H9 (cell line): ENCODE data around the gene TBC1D22A. TPM values are rescaled to one million over a fixed set of nuclear protein-coding genes. Genes with fewer than 3 reads are reported as not detected.

Experiments used
- DNase-seq: peaks from one replicate; pipeline ENCODE4 v3.0.0-alpha.2; 2017
- H2AFZ ChIP-seq: one replicate; pipeline ENCODE4 v1.6.1; 2013; ENCODE audit warnings: mild to moderate bottlenecking, low read length, control low read depth, moderate library complexity
- H2AK5ac ChIP-seq: 2 replicates; pipeline ENCODE4 v1.6.1; 2013; ENCODE audit warnings: low read length, control low read depth, mixed read lengths; ENCODE audit not compliant: insufficient read length
- H2BK120ac ChIP-seq: one replicate; pipeline ENCODE4 v1.6.1; 2013; ENCODE audit warnings: low read depth, mild to moderate bottlenecking, low read length, control low read depth, inconsistent platforms; ENCODE audit not compliant: poor library complexity, severe bottlenecking
- H2BK12ac ChIP-seq: 2 replicates; pipeline ENCODE4 v1.6.1; 2013; ENCODE audit warnings: low read length, control low read depth, mixed read lengths, low read depth; ENCODE audit not compliant: insufficient read length
- H2BK15ac ChIP-seq: 2 replicates; pipeline ENCODE4 v1.6.1; 2013; ENCODE audit warnings: low read depth, low read length, control low read depth
- H2BK20ac ChIP-seq: one replicate; pipeline ENCODE4 v1.6.1; 2013; ENCODE audit warnings: low read depth, mild to moderate bottlenecking, low read length, control low read depth, inconsistent platforms; ENCODE audit not compliant: poor library complexity, severe bottlenecking
- H2BK5ac ChIP-seq: 2 replicates; pipeline ENCODE4 v1.6.1; 2013; ENCODE audit warnings: low read length, control low read depth, mixed read lengths; ENCODE audit not compliant: insufficient read length
- H3K14ac ChIP-seq: 2 replicates; pipeline ENCODE4 v1.6.1; 2013; ENCODE audit warnings: low read length, control low read depth; ENCODE audit not compliant: insufficient read depth
- H3K18ac ChIP-seq: 2 replicates; pipeline ENCODE4 v1.6.1; 2013; ENCODE audit warnings: low read depth, mild to moderate bottlenecking, mixed read lengths, low read length, control low read depth; ENCODE audit not compliant: insufficient read length
- H3K23ac ChIP-seq: 2 replicates; pipeline ENCODE4 v1.6.1; 2013; ENCODE audit warnings: low read length, control low read depth, mixed read lengths, low read depth; ENCODE audit not compliant: insufficient read length
- H3K23me2 ChIP-seq: 2 replicates; pipeline ENCODE4 v1.6.1; 2013; ENCODE audit warnings: low read depth, mild to moderate bottlenecking, mixed read lengths, low read length, control low read depth; ENCODE audit not compliant: insufficient read length, poor library complexity, severe bottlenecking
- H3K27ac ChIP-seq: 2 replicates; pipeline ENCODE4 v1.5.1; 2013; ENCODE audit warnings: low read length, control low read depth, mixed read lengths, low read depth; ENCODE audit not compliant: insufficient read length
- H3K27me3 ChIP-seq: 2 replicates; pipeline ENCODE4 v1.6.1; 2013; ENCODE audit warnings: low read length, control low read depth, inconsistent platforms; ENCODE audit not compliant: insufficient read depth
- H3K4ac ChIP-seq: 2 replicates; pipeline ENCODE4 v1.6.1; 2013; ENCODE audit warnings: low read depth, mild to moderate bottlenecking, control low read depth, inconsistent platforms, low read length, moderate library complexity
- H3K4me1 ChIP-seq: 2 replicates; pipeline ENCODE4 v1.6.1; 2013; ENCODE audit warnings: low read length, control low read depth, inconsistent platforms; ENCODE audit not compliant: insufficient read depth
- H3K4me2 ChIP-seq: 2 replicates; pipeline ENCODE4 v1.6.1; 2013; ENCODE audit warnings: low read length, control low read depth, mixed read lengths; ENCODE audit not compliant: insufficient read length, insufficient read depth
- H3K56ac ChIP-seq: 2 replicates; pipeline ENCODE4 v1.6.1; 2013; ENCODE audit warnings: low read depth, mild to moderate bottlenecking, mixed read lengths, low read length, control low read depth; ENCODE audit not compliant: insufficient read length
- H3K79me1 ChIP-seq: 2 replicates; pipeline ENCODE4 v1.6.1; 2013; ENCODE audit warnings: low read depth, mild to moderate bottlenecking, moderate library complexity, low read length, control low read depth, inconsistent platforms; ENCODE audit not compliant: insufficient read depth, poor library complexity, severe bottlenecking
- H3K79me2 ChIP-seq: 2 replicates; pipeline ENCODE4 v1.6.1; 2013; ENCODE audit warnings: low read length, control low read depth, inconsistent platforms; ENCODE audit not compliant: insufficient read depth
- H3K9ac ChIP-seq: 2 replicates; pipeline ENCODE4 v1.6.1; 2013; ENCODE audit warnings: low read length, control low read depth, mixed read lengths; ENCODE audit not compliant: insufficient read length; ENCODE audit errors: extremely low read depth
- H3K9me3 ChIP-seq: one replicate; pipeline ENCODE4 v1.6.1; 2013; ENCODE audit warnings: low read depth, low read length, inconsistent platforms; ENCODE audit not compliant: control insufficient read depth
- H3T11ph ChIP-seq: one replicate; pipeline ENCODE4 v1.6.1; 2013; ENCODE audit warnings: mild to moderate bottlenecking, low read length, control low read depth, inconsistent platforms
- H4K20me1 ChIP-seq: one replicate; pipeline ENCODE4 v1.6.1; 2013; ENCODE audit not compliant: control insufficient read depth, insufficient read length, insufficient read depth
- H4K5ac ChIP-seq: 2 replicates; pipeline ENCODE4 v1.6.1; 2013; ENCODE audit warnings: low read depth, mild to moderate bottlenecking, mixed read lengths, low read length, control low read depth; ENCODE audit not compliant: insufficient read length
- H4K8ac ChIP-seq: replicated peaks from 2 replicates; pipeline ENCODE4 v1.6.1; 2013; ENCODE audit warnings: low read length, control low read depth, mixed read lengths, low read depth; ENCODE audit not compliant: insufficient read length
- H4K91ac ChIP-seq: 2 replicates; pipeline ENCODE4 v1.6.1; 2013; ENCODE audit warnings: low read depth, mild to moderate bottlenecking, moderate library complexity, mixed read lengths, low read length, control low read depth; ENCODE audit not compliant: insufficient read length
- H3K27ac Mint-ChIP-seq, 3 experiments: 2 replicates in 2 of 3; 3 replicates in 1 of 3; pipeline ENCODE4 v1.8.0; 2020 to 2021; ENCODE audit warnings: mixed read lengths in 3 of 3, mild to moderate bottlenecking in 1 of 3, moderate library complexity in 1 of 3
- H3K27me3 Mint-ChIP-seq: 2 replicates; pipeline ENCODE4 v1.8.0; 2021; ENCODE audit warnings: low read depth, mild to moderate bottlenecking, moderate library complexity, mixed read lengths
- H3K36me3 Mint-ChIP-seq, 3 experiments: 2 replicates in 2 of 3; 3 replicates in 1 of 3; pipeline ENCODE4 v1.8.0; 2020 to 2021; ENCODE audit warnings: low read depth in 3 of 3, mixed read lengths in 3 of 3; ENCODE audit not compliant: insufficient read depth in 1 of 3
- H3K4me1 Mint-ChIP-seq, 2 experiments: 2 replicates each; pipeline ENCODE4 v1.8.0; 2020; ENCODE audit warnings: mixed read lengths in 2 of 2
- H3K4me3 Mint-ChIP-seq, 2 experiments: 2 replicates in 1 of 2; 3 replicates in 1 of 2; pipeline ENCODE4 v1.8.0; 2020 to 2021; ENCODE audit warnings: mild to moderate bottlenecking in 2 of 2, mixed read lengths in 2 of 2, moderate library complexity in 1 of 2
- H3K9me3 Mint-ChIP-seq, 2 experiments: 2 replicates in 1 of 2; 3 replicates in 1 of 2; pipeline ENCODE4 v1.8.0; 2020; ENCODE audit warnings: mild to moderate bottlenecking in 2 of 2, mixed read lengths in 2 of 2, moderate library complexity in 1 of 2
- CTCF ChIP-seq: fragments of 200-600 bp; sonication (generic); conservative IDR thresholded peaks from 3 replicates; pipeline ENCODE4 v1.8.0; 2021; ENCODE audit warnings: antibody characterized with exemption, mild to moderate bottlenecking
- WGBS: extraction: QIAGEN DNeasy Blood & Tissue Kit; methylation state at CpG from one replicate; pipeline ENCODE4 v1.1.7; 2013; ENCODE audit warnings: missing lambda C conversion rate, low lambda C conversion rate, mixed read lengths; ENCODE audit not compliant: insufficient read length; ENCODE audit errors: extremely low coverage; 5-methylcytosine and 5-hydroxymethylcytosine counted together
- total RNA-seq: library from RNA; stranded (reverse); gene quantifications from 2 replicates; pipeline ENCODE4 v1.2.1, GENCODE V29; 2021

TBC1D22A gene
- total RNA-seq, 1 experiment from 2014 or later = 20.8 TPM

GRCh38 chr22:46974077-46974476 lies 211.6 kb downstream of the TBC1D22A start:
- Histone ChIP-seq H3K4me1 (no peaks in the 10 kb centered on the region; the same call in 1 of the 2 replicates), H2BK15ac (no peak overlapping the region), H4K8ac (no peak overlapping the region), H2AFZ (no peak overlapping the region), H3K79me2 (no peaks in the 10 kb centered on the region; the same call in 1 of the 2 replicates), H3K27me3 (no peaks in the 10 kb centered on the region), H4K20me1 (no peaks in the 10 kb centered on the region), H3K4ac (no peak overlapping the region), H2BK12ac (no peak overlapping the region), H2AK5ac (no peak overlapping the region), H3K18ac (no peak overlapping the region), H3T11ph (no peak overlapping the region), H3K79me1 (no peaks in the 10 kb centered on the region), H2BK120ac (no peak overlapping the region), H3K9ac (no peak overlapping the region), H2BK5ac (no peak overlapping the region), H3K23me2 (no peaks in the 10 kb centered on the region), H3K14ac (no peak overlapping the region), H3K9me3 (no peaks in the 10 kb centered on the region), H3K23ac (no peak overlapping the region), H3K4me2 (no peak overlapping the region), H3K27ac (no peak overlapping the region), H2BK20ac (no peak overlapping the region), H4K91ac (no peak overlapping the region), H4K5ac (no peak overlapping the region), H3K56ac (no peak overlapping the region)
- H3K9me3 Mint-ChIP-seq = no peaks in the 10 kb centered on the region
- WGBS = no CpG with 5 or more reads among the region's 20 CpGs
- DNase-seq = no peak
- H3K27me3 Mint-ChIP-seq = no peaks in the 10 kb centered on the region
- H3K36me3 Mint-ChIP-seq = peaks cover 0 to 12% (median 3%) of the 10 kb centered on the region in 3 experiments; a peak in 2 of 7 replicates
- H3K4me1 Mint-ChIP-seq = peaks cover 14 to 20% of the 10 kb centered on the region in 2 experiments
- TF ChIP-seq CTCF = no peak
- no peak overlapping the region for H3K4me3 Mint-ChIP-seq
- H3K27ac Mint-ChIP-seq = no peak overlapping the region
